Skeletal muscle satellite cell (primary cell): ENCODE results near the gene TMEM131.
"Not testable (repeated sequence)": the region's sequence is repeated elsewhere in the genome, so short reads cannot be mapped to it uniquely, and the experiment has no call there.

Experiments used
- H3K27me3 ChIP-seq: 2 replicates; pipeline ENCODE4 v1.7.0; 2013; ENCODE audit warnings: low read length; ENCODE audit not compliant: control insufficient read depth, insufficient read depth
- H3K36me3 ChIP-seq: 2 replicates; pipeline ENCODE4 v1.7.0; 2013; ENCODE audit warnings: mild to moderate bottlenecking, control low read depth, low read length; ENCODE audit not compliant: insufficient read depth
- H3K4me1 ChIP-seq: 2 replicates; pipeline ENCODE4 v1.7.0; 2013; ENCODE audit warnings: low read length; ENCODE audit not compliant: control insufficient read depth, insufficient read depth
- H3K4me2 ChIP-seq: 2 replicates; pipeline ENCODE4 v1.7.0; 2013; ENCODE audit warnings: mild to moderate bottlenecking, low read length
- H3K4me3 ChIP-seq: 2 replicates; pipeline ENCODE4 v1.7.0; 2013; ENCODE audit warnings: low read length
- H3K9ac ChIP-seq: 2 replicates; pipeline ENCODE4 v1.7.0; 2013; ENCODE audit warnings: mild to moderate bottlenecking, low read depth, low read length, moderate library complexity
- H3K9me3 ChIP-seq: replicated peaks from 2 replicates; pipeline ENCODE4 v1.7.0; 2013; ENCODE audit warnings: mild to moderate bottlenecking, control low read depth, low read length

Gene TMEM131

DNA sequence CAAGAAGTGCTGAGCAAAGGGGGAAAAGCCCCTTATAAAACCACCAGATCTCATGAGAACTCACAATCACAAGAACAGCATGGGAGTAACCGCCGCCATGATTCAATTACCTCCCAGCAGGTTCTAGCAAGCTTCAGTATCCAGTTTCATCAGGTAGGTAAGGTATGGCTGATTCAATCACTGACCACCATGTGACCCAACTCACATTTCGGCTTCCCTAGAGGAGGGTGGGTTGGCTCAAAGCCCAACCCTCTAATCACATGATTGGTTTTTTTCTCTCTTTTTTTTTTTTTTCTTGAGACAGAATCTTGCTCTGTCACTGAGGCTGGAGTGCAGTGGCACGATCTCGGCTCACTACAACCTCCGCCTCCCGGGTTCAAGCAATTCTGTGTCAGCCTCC is 78.1 kb downstream of the TMEM131 start:
- not testable (repeated sequence) for H3K4me2 ChIP-seq, H3K4me3 ChIP-seq, H3K36me3 ChIP-seq, H3K9me3 ChIP-seq, H3K4me1 ChIP-seq, H3K27me3 ChIP-seq, H3K9ac ChIP-seq

DNA sequence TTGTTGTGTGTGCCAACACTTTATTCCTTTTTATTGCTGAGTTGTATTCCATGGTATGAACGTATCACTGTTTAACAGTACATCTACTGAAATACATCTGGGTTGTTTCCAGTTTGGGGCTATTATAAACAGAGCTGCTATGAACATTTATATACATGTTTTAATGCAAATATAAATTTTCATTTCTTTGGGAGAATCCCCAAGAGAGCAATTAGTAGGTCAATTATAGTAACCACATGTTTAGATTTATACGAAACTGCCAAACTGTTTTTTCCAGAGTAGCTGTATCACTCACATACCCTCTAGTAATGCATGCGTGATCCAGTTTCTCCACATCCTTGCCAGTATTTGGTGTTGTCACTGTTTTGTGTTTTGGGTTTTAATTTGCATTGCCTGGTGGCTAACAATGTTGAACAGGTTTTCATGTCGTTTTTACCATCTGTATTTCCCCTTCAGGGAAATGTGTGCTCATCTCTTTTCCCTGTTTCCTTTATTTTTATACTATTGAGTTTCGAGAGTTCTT is 81.0 kb downstream of the TMEM131 start:
- Histone ChIP-seq H3K9me3 (no peaks in the 10 kb centered on the region), H3K4me3 (no peak overlapping the region), H3K4me1 (peaks cover 10% of the 10 kb centered on the region), H3K27me3 (no peaks in the 10 kb centered on the region), H3K36me3 (no peaks in the 10 kb centered on the region), H3K4me2 (no peak overlapping the region), H3K9ac (no peak overlapping the region)

DNA sequence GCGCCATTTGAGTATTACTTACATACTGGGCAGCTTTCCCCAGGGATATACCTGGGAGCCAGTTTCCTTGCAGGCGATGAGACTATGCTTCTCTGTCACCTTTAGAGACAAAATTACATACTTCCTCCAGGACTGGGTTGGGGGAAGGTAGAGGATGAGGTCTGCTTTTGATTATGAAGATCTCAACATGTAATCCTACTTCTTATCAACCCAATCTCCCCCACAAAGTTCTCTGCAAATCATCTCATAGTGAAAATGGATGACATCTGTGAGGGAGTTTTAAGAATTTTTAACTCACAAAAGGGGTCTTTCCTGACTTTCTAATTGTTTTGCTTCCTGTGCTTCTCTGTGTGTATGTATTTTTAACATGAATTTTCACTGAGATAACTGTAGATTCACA is 81.9 kb downstream of the TMEM131 start:
- Histone ChIP-seq H3K4me1 (peaks cover 10% of the 10 kb centered on the region), H3K9ac (no peak overlapping the region), H3K4me2 (no peak overlapping the region), H3K27me3 (no peaks in the 10 kb centered on the region), H3K9me3 (no peaks in the 10 kb centered on the region), H3K4me3 (no peak overlapping the region), H3K36me3 (no peaks in the 10 kb centered on the region)

DNA sequence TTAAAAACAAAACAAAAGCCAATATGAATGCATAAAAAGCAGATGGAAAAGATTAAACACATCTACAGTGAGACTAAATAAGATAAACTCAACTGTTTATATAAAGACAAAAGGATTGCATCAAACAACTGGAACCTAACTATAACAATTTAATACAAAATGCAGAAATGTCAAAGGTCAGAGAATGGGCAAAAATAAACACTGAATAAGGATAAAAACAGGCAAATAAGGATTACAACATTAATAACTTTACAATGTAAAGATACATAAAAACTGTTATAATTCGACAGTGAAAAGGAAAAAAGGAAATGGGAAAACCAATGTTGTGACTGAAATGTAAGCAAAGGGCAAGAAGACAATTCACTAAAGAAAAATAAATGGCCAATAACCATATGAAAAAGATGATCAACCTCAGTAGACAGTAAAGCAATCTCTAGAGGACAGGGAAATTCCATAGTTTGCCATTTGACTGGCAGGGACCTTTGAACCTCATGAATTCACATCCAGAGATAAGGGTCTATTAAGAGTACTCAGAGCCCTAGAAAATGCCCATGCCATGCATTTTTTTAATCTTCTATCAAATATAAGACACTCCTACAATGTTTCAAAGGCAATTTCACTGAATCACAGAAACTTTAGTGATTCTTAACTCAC is 83.7 kb downstream of the TMEM131 start:
- no peaks in the 10 kb centered on the region for H3K27me3 ChIP-seq
- no peaks in the 10 kb centered on the region for H3K36me3 ChIP-seq
- H3K4me2 ChIP-seq, result no peak overlapping the region
- H3K4me1 ChIP-seq, result peaks cover 10% of the 10 kb centered on the region
- no peaks in the 10 kb centered on the region for H3K9me3 ChIP-seq
- H3K9ac ChIP-seq, result no peak overlapping the region
- no peak overlapping the region for H3K4me3 ChIP-seq

DNA sequence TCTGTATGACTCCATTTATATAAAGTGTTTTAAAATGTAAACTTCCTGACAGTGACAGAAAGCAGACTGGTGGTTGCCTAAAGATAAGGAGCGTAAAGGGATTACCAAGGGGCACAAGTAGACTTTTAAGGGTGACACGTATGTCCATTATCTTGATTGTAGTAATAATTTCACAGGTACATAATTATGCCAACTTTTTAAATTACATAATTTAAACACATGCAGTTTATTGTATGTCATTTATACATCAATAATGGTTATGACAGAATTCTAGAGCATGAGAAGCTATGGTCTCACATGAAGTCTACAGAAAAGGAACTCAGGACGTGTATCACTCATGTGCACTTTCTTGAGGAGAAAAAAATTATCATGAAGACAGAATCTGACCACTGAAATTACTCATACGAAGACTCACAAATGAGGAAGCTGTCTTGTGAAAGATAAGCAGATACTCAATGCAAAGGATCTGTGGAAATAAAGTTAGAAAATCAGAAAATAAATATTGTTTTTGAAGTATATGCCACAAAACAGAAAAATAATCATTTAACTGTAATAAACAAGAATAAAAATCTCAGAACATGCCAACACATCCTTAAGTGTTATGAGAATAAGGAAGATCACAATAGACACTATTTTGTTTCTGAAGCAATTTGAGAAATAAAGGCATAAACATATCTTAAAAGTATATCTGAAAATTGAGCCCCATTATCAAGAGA is 84.4 kb downstream of the TMEM131 start:
- Histone ChIP-seq H3K36me3 (no peaks in the 10 kb centered on the region), H3K9me3 (no peaks in the 10 kb centered on the region), H3K4me2 (no peak overlapping the region), H3K4me3 (no peak overlapping the region), H3K27me3 (no peaks in the 10 kb centered on the region), H3K9ac (no peak overlapping the region), H3K4me1 (peaks cover 10% of the 10 kb centered on the region)

DNA sequence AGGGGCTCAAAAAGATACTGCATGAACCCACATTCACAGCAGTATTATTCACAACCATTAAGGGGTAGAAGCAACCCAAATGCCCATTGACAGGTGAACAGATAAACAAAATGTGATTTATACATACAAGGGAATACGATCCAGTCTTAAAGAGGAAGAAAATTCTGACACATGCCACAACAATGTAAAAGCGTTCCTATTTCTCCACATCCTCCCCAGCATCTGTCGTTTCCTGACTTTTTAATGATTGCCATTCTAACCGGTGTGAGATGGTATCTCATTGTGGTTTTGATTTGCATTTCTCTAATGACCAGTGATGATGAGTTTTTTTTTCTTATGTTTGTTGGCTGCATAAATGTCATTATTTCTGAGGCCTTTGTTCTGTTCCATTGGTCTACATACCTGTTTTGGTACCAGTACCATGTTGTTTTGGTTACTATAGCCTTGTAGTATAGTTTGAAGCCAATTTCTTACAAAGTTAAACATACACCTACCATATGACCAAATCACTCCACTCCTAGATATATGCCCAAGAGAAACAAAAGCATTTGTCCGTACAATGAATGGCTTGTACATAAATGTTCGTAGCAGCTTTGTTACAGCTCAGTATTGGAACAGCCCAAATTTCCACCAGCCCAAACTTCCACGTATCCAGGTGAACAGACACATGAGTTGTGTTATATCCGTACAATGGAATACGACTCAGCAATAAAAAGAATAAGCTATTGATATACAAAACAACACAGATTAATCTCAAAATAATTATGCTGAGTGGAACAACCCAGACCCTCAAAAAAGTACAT is 85.1 kb downstream of the TMEM131 start:
- Histone ChIP-seq H3K9ac (no peak overlapping the region), H3K4me3 (no peak overlapping the region), H3K4me1 (peaks cover 10% of the 10 kb centered on the region), H3K4me2 (no peak overlapping the region), H3K36me3 (peaks cover 7% of the 10 kb centered on the region), H3K9me3 (no peaks in the 10 kb centered on the region), H3K27me3 (no peaks in the 10 kb centered on the region)

DNA sequence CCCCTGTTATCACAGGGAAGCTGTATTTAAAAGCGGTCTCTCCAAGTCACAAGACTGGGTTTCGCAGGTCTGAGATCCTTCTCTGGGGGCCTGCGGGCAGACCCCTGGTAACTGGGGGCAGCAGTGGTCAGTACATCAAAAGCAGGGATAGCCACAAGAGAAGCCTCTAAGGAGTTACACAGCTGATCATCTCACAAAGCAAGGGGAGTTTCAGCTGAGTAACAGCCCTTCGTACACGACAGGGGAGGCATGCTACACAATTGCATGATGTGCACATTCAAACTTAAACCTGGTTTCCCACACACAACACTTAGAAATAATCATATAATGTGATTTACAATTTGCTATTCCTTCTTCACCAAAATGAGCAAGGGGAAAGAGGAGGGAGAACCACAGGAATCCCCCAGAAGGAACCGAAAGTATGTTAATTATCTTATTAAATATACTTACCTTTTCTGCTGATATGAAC is 87.5 kb downstream of the TMEM131 start:
- Histone ChIP-seq H3K27me3 (no peaks in the 10 kb centered on the region), H3K4me2 (no peak overlapping the region), H3K9ac (no peak overlapping the region), H3K9me3 (no peaks in the 10 kb centered on the region), H3K4me3 (no peak overlapping the region), H3K36me3 (peaks cover 7% of the 10 kb centered on the region), H3K4me1 (peaks cover 10% of the 10 kb centered on the region)

DNA sequence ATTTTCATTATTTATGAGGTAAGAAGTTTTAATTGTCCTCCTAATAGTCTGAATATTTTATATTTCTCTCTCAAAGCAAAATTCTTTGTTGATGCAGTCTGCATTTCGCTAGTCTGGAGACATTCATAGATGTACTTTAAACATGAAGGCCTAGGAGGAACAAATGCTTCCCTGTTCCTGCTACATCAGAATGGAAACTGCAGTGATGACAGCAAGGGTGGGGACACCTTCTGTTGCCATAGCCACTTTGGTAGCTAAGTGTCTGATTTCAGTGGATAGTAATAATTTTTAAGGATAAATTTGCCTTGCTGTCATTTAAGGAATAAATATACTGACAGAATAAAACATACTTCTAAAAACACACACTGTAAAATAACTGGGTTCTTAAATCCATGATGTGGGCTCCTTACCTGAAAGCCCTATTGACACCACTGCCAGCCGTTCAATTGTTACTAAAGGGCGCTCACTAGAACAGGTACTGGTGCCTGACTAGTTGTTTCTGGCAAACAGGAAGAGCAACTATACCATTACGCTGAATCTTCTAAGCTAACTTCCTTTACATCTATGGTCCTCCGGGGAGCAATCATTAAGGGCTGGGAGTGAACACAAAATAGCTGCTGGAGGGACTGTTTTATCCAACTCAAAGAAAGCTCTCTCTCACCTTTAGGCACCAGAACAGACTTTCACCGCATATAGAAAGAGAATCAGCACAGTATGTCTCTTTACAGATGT is 88.2 kb downstream of the TMEM131 start:
- Histone ChIP-seq H3K4me3 (no peak overlapping the region), H3K36me3 (peaks cover 7% of the 10 kb centered on the region), H3K9ac (no peak overlapping the region), H3K27me3 (no peaks in the 10 kb centered on the region), H3K9me3 (no peaks in the 10 kb centered on the region), H3K4me1 (peaks cover 10% of the 10 kb centered on the region), H3K4me2 (no peak overlapping the region)

DNA sequence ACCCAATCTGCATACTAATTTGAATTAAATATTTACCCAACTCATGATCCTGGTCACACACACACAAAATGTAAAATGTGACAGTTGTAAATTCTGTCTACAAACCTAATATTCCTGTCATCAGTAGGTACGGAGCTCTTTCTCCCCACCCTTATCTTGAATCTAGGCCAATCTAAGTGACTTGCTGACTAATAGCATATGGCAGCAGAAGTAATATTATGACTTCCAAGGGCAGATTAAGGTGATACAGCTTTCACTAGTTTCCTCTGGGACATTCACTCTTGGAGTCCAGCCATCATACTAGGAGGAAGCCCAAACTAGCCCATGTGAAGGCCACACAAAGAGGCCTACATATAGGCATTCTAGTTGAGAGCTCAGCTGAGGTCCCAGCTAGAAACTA is 89.4 kb downstream of the TMEM131 start:
- Histone ChIP-seq H3K4me3 (no peak overlapping the region), H3K9me3 (no peaks in the 10 kb centered on the region), H3K9ac (no peak overlapping the region), H3K36me3 (peaks cover 7% of the 10 kb centered on the region), H3K4me1 (peaks cover 3% of the 10 kb centered on the region), H3K27me3 (no peaks in the 10 kb centered on the region), H3K4me2 (no peak overlapping the region)

DNA sequence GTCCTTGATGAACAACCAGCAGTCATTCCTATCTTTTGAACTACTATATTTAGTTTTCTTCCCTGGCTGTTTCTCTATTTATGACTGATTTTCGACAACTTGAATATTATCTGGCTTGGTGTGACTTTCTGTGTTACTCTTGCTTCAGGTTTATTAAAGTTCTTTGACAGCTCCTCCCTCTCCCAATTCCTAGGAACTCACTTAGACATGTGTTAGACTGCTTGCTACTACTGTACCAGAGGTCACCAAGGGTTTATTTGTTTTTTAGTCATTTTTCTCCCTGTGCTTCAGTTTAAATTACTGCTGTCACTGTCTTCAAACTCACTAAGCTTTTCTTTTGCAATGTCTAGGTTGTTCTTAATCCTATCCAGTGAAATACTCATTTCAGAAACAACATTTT is 90.5 kb downstream of the TMEM131 start:
- Histone ChIP-seq H3K4me2 (no peak overlapping the region), H3K9ac (no peak overlapping the region), H3K4me3 (no peak overlapping the region), H3K9me3 (no peaks in the 10 kb centered on the region), H3K27me3 (no peaks in the 10 kb centered on the region), H3K4me1 (no peaks in the 10 kb centered on the region), H3K36me3 (peaks cover 7% of the 10 kb centered on the region)

DNA sequence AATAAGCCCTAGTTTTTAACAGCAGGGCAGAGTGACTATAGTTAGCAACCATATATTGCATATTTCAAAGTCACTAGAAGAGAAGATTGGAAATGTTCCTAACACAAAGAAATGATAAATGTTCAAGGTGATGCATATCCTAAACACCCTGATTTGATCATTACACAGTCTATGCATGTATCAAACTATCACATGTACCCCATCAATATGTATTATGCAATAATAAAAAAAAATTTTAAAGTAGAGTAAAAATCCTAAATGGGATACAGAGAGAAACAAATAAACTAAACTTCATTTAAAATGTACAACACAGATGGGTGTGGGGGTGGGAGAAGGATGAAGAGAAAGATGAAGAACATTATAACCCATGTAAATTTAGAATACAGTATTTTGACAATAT is 93.9 kb downstream of the TMEM131 start:
- Histone ChIP-seq H3K4me2 (no peak overlapping the region), H3K27me3 (no peaks in the 10 kb centered on the region), H3K9ac (no peak overlapping the region), H3K4me1 (no peaks in the 10 kb centered on the region), H3K36me3 (peaks cover 7% of the 10 kb centered on the region), H3K9me3 (no peaks in the 10 kb centered on the region), H3K4me3 (no peak overlapping the region)
